ENCODE results near the gene PRKG1.
"Not testable (repeated sequence)": the region's sequence is repeated elsewhere in the genome, so short reads cannot be mapped to it uniquely, and the experiment has no call there.

GRCh38 chr10:52233351-52233991 is 1159.2 kb downstream of the PRKG1 start:
- not testable (repeated sequence) for TF ChIP-seq CTCF (conservative IDR thresholded peaks at IDR 0.05 in 1 of 2, IDR thresholded peaks at IDR 0.05 in 1 of 2; ENCODE audit: low read depth in 1 of 2, low read length in 2 of 2); EZH2 (IDR thresholded peaks at IDR 0.05; ENCODE audit: low read length, missing control alignments)
